GM21447 (cell line): Measurements from ENCODE around the gene AKT3.
"Not testable (repeated sequence)": the region's sequence is repeated elsewhere in the genome, so short reads cannot be mapped to it uniquely, and the experiment has no call there.

ENCODE experiments used
- ATAC-seq: cut with Tn5 transposase; IDR thresholded peaks from one replicate; pipeline ENCODE4 v1.9.1; 2021; ENCODE audit not compliant: unreplicated experiment

AKT3 gene

DNA sequence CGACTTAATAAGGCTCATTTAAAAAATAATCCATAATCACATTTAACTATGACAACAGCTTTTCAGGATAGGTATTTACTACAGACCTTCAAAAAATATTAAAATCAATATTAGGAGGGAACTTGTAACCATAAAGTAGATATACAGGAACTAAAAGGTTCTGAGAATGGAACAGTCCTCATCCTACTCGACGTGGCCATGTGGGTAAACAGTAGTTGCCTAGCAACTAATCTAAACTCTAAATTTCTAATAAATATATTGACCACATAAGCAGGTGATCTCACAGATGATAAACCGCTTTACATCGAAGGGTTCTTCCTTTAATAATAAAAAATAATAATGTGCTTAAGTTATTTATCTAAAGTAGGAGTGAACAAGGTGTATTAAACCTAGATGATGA is 7.9 kb downstream of the AKT3 start:
- no peak for ATAC-seq

DNA sequence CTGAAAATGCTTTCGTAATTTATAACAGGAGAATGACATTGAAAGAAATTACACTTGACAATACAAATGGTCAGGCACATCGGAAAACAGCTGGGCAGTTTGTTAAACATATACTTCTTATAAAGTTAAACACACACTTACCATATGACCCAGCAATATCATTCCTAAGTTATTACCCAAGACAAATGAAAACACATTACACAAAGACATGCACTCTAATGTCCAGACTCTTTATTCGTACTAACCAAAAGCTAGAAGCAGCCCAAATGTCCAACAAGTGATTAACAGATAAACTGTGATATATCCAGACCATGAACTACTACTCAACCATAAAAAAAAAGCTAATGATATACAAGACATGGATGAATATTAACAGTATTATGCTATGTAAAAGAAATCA is 8.5 kb downstream of the AKT3 start:
- ATAC-seq, result no peak

DNA sequence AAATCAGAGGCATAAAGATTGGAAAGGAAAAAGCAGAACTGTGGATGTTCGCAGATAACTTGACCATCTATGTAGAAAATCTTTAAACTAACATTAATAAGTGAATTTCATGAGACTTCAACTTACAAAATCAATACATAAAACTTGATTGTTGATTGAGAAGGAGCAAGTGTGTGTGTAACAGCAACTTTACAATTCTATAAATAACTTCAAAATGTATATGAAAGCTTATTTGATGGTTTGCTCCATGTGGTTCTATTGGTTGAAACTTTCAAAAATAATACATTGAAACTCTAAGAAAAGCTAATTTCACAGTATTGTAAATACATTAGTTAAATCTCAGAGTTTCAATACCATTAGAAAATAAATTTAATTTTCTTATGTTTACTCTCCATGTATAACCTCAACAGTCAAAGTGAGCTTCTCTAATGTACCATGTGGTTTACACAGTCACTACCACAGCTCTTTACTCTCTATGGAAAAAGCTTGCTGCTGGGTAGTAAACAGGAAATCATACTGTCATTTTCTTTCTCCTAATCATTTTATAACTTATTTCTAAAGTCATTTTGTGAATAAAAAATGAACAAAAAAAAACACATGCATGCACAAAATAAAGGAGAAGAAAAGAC is 12.0 kb downstream of the AKT3 start:
- ATAC-seq, result peak; percentile 93

DNA sequence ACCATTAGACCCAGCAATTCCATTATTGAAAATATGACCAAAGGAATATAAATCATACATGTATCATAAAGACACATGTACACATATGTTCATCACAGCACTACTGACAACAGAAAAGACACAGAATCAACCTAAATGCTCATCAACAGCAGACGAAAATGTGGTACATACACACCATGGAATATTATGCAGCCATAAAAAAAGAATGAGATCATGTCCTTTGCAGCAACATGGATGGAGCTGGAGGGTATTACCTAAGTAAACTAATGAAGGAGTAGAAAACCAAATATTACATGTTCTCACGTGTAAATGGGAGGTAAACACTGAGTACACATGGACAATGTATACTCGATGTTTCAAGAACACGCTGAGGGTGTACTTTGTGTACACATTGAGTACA is 15.9 kb downstream of the AKT3 start:
- no peak for ATAC-seq

DNA sequence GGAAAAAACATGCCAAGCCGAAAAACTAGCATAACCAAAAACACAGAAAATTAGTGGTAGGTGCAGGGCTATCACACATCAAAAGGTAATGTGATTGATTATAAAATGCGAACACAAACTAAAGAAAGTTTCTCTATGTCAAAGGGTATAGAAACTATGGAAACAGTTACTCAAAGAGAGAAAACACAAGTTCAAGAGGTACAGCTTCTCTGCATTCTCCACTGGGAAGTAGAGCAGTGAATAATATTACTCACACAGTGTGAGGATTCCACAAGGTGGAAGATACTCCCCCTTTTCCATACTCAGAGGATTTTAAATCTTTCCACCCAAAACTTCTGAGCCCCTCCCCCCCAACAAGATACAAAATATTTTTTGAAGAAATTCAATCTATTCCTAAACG is 18.6 kb downstream of the AKT3 start:
- no peak for ATAC-seq

DNA sequence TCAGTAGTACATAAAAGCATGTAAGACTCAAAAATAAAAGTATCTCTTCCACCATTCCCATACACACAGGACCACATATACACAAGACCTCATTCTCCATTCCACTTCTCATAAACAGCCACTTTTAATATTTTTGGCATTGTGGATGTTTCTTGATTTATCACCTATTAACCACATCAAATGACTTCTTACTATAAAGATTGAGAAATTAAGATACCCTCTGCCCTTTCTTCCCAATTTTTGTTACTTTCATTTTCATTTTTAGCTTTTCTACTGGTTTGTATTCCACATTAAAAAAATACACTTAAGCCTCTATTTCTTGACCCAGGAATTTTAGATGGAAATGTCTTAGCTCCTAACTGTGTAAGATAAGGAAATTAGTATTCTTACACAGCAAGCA is 22.8 kb downstream of the AKT3 start:
- no peak for ATAC-seq

DNA sequence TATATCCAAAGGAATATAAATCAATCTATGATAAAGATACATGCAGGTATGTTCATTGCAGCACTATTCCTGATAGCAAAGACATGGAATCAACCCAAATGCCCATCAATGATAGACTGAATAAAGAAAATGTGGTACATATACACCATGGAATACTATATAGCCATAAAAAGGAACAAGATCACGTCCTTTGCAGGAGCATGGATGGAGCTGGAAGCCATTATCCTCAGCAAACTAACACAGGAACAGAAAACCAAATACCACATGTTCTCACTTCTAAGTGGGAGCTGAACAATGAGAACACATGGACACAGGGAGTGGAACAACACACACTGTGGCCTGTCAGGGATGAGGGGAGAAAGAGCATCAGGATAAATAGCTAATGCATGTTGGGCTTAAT is 25.1 kb downstream of the AKT3 start:
- not testable (repeated sequence) for ATAC-seq

DNA sequence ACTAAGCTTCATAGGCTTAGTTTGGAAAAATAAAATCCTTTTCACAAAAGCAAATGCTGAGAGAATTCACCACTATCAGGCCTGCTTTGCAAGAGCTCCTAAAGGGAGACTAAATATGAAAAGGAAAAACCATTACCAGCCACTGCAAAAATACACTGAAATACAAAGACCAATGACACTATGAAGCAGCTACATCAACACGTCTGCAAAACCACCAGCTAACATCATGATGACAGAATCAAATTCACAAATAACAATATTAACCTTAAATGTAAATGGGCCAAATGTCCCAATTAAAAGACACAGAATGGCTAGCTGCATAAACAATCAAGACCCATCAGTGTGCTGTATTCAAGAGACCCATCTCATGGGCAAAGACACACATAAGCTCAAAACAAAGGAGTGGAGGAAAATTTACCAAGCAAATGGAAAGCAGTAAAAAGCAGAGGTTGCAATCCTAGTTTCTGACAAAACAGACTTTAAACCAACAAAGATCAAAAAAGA is 28.8 kb downstream of the AKT3 start:
- ATAC-seq, result no peak

DNA sequence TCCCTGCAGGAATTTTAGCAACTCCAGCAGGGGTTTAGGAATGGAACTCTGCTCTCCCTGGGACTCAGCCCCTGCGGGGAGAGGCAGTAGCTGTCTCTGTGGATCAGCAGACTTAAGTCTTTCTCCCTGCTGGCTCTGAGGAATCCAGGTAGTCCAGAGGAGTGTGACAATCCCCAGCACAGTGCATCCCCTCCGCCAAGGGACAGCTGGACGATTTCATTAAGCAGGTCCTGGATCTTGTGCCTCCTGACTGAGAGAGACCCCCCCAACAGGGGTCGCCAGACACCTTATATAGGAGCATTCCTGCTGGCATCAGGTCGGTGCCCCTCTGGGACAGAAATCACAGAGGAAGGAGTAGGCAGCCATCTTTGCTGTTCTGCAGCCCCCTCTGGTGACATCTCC is 30.6 kb downstream of the AKT3 start:
- no peak for ATAC-seq

DNA sequence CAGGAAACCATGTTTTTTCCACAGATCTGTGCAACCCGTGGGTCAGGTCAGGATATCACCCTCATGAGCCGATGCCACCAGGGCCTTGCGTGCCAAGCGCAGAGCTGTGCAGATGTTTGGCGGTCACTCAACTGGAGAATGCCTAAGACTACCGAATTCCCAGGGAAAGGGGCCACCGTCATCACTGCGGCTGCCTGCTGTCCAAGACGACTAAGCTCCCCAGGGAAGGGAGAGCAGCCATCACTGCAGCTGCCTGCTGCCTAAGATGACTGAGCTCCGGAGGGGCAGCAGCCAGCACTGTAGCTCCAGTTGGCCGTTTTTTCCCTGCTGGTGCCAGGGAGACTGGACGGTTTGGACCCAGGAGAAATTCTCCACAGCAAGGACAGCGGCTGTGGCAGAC is 31.1 kb downstream of the AKT3 start:
- no peak for ATAC-seq

DNA sequence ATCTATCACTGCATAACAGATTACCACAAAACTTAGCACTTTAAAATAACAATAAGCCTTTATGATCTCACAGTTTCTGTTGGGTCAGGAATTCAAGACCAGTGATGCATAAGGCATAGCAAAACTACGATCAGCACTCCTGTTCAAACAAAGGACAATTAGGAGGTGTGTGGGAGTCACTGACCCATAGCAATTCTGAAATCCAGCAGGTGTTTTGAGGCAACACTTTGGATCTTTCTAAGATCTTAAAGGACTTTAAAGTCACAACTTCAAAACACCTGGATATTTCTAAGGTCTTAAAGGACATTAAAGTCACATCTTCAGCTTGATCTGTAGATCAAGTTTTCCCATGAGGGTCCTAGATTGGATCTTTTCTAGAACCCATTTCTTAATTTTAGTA is 35.3 kb downstream of the AKT3 start:
- no peak for ATAC-seq

DNA sequence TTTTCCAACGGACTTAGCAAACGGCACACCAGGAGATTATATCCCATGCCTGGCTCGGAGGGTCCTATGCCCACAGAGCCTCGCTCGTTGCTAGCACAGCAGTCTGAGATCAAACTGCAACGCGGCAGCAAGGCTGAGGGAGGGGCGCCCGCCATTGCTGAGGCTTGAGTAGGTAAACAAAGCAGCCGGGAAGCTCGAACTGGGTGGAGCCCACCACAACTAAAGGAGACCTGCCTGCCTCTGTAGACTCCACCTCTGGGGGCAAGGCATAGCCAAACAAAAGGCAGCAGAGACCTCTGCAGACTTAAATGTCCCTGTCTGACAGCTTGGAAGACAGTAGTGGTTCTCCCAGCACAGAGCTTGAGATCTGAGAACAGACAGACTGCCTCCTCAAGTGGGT is 42.7 kb downstream of the AKT3 start:
- not testable (repeated sequence) for ATAC-seq

DNA sequence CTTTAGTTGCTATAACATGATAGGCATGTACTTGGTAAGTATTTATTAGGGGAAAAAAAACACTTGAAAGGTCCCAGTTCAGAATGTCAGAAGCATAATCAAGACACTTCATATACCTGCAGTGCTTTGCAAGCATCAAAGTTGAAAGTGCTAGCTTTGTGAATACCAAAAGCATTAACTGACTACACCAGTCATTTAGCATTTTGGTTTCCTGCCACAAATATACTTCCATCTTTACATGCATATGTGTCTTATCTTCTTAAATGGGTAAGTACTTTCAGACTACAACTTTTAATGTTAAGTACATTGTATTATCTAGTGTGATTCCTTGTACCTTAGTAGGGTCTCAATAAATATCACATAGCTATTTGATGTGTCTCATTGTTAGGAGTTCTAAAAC is 43.7 kb downstream of the AKT3 start:
- ATAC-seq, result no peak

DNA sequence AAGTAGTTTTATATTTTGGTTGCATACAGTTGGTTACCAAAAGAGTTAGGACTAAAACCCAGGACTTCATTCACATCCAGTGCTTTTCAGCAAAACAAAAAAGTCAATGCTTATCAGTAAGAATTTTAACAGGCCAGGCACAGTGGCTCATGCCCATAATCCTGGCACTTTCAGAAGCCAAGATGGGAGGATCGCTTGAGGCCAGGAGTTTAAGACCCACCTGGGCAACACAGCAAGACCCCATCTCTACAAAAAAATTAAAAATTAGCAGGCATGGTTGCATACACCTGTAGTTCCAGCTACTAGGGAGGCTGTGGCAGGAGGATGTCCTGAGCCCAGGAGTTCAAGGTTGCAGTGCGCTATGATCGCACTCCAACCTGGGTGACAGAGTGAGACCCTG is 47.3 kb downstream of the AKT3 start:
- no peak for ATAC-seq

DNA sequence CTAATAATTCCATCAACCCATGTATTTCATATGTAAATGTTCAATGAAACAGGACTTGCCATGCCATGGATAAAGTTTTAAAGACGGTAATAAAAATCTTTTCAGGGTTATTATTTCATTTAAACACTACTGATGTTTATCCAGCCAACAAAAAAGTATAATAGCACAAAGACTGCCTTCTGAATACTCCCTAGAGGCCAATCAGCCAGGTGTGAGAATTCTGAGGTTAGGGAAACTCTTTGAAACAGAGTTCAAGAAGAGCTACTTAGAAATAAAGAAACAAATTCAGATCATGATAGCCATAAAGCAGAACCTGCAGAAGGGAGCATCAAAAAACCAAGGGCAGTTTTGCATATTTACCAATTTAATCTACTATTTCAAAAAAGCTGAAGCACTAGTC is 48.7 kb downstream of the AKT3 start:
- no peak for ATAC-seq

DNA sequence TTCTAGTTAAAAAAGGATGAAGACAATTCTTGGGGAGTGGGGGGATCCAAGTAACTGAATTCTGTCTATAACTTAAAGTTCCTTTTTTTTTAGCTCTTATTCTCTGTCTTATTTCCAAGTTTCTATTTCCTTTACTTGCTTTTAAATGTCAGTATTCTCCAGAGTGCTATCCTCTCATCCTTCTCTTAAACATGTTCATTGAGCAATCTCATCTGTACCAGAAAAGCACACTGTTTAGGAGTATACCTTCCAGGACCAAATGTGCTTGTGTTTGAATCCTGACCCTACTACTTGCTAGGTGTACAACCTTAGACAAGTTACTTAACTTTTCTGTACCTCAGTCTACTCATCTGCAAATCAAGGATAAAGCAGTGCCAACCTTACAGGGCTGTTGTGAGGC is 50.1 kb downstream of the AKT3 start:
- ATAC-seq, result no peak

DNA sequence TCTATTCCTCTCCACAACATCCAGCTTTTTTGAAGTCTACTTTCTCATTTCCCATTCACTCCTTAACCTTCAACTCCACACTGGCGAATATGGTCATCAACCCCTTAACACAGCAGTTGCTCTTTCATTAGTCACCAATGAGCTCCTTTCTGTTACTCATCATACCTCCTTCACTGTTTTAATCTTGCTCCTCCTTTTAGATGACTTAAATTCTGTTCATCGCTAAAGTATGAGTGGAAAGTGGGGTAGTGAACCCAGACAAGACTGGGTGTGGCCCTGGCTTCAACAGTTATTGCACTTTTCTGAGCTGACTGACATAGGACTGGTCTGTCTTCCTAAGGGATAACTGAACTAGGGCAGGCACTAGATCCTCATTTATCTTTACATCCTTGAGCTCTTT is 51.3 kb downstream of the AKT3 start:
- ATAC-seq, result no peak

DNA sequence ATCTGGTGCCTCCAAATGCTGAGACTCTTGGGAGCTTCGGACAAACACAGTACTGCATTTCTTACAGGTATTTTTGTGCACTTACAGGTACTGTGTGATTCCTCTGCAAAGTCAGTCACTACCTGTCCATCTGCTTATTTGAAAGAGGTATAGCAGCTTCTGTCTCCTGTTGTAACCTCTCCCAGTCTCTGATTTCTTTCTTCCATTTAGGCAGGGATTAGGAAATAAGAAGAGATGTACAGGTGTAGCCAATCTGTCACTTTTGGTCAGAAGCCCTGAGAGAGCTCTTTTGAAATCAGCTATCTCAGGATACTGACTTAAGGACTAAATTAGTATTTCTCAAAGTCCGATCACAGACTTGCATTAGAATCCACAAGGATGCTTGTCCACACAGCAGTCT is 54.0 kb downstream of the AKT3 start:
- no peak for ATAC-seq

DNA sequence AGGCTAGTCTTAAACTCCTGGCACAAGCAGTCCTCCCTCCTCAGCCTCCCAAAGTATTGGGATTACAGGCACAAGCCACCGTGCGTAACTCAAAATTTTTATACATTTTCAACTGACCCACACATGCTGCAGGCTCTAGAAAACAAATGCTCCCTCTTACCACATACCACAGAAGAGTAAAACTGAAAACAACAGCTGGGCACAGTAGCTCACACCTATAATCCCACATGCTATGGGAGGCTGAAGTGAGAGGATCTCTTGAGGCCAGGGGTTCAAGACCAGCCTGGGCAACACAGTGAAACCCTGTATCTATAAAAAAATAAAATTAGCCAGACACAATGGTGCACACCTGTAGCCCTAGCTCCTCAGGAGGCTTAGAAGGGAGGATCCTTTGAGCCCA is 56.7 kb downstream of the AKT3 start:
- ATAC-seq, result no peak

DNA sequence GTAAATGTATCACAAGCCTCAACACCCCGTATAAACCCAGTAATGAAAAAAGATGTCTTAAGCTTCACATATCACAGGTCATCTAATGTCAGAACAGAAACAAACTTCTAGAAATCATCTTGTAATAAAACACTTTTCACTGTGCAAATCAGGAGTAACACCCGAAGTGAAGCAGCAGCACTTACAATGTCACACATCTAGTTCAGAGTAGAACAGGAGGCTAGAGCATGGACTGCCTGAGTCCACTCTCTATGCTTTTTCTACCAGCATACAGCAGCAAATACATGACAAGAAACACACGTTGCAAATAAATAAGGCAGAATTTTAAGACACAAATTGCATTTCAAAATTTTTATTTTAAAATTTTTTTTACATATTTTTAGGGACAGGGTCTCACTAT is 57.2 kb downstream of the AKT3 start:
- no peak for ATAC-seq

DNA sequence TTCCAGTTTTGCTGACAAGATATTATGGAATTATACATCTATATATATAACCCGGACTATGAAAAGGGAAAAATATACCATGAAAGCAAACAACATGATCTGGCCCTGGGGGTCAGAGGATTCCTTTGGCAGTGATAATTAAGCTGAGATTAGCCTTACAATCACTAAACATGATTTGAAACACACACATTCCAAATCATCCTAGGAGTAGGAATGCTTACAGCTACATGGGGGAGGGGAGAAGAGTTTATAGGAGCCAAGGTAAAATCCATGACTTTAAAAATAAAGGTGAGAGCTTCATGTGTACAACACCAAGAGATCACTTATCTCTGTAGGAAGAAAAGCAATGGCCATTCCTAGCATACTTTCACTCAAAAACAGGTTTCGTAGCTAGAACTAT is 57.6 kb downstream of the AKT3 start:
- ATAC-seq, result no peak

DNA sequence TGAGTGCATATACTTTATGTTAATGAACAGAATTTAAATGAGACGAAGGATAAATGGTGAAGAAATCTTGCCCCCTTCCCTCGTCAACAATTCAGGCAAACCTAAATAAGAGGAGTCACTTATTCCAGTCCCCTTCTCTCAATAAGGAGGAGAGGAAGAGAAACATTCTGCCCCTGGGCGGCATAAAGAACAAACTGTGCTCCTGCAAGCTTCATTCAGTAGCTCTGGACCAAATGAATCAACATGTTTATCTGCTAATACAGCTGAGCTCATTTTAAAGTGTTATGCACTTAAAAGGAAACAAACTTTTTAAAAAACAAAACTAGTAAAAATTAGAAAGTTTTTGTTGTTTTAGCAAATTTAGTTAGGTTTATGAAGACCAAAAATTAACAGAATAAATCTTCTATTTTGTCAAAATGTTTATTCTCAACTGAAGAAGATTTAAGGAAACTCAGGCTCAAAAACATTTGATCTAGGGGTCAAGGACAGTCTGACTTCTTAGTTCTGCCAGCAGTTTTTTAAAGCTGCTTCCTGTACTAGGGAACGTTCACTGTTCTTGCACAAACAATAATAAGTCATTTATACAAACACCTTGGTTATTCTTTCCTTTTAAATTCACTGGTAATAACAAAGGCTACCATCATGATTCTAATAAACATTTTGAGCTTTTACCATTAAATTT is 58.3 kb downstream of the AKT3 start:
- ATAC-seq, result no peak

DNA sequence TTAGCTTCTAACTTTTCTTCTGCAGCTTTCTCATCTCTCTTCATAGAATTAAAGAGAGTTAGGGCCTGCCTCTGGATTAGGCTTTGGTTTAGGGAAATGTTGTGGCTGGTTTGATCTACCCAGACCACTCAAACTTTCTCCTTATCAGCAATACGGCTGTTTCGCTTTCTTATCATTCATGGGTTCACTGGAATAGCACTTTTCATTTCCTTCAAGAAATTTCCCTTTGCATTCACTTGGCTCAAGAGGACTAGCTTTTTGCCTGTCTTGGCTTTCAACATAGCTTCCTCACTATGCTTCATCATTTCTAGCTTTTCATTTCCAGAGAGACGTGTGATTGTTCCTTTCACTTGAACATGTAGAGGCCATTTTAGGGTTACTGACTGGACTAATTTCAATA is 59.6 kb downstream of the AKT3 start:
- ATAC-seq, result no peak
